ENCODE results near the gene ZMYND10.

ZMYND10 gene

DNA sequence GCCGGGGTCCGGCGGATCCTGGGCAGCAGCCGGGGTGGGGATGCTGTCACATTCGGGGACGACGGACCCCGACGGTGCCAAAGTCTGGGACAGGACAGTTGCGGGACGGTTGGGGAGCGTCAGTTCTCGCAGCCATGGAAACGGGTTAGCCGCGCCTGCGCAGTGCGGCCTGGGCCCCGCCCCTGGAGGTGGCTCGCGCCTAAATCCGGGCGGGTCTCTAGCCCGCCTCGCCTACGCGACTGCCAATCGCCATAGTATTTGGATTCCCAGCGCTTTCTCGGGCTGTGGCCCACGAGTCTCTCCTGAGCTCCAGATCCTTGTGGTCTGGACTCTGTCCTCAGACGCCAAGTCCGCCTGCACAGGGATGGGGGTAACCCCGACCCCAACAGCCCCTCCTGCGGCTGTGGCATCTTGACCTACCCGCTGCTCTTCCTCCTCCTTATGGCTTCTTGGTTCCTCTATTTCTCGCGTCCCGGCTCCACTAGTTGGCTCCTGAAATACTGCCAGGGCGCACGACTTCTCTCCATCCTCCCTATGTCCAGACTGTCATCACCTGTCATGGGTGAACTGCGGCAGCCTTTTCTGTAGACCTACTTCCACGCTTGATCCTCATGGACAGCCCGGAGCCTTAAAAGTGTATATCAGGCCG, at the start of gene ZMYND10:
Gene ZMYND10 (minus strand): TSS at position 147 of the 649 bp plus-strand sequence. CDS start 153 bp downstream, outside the sequence.
- DNase-seq: no peak

DNA sequence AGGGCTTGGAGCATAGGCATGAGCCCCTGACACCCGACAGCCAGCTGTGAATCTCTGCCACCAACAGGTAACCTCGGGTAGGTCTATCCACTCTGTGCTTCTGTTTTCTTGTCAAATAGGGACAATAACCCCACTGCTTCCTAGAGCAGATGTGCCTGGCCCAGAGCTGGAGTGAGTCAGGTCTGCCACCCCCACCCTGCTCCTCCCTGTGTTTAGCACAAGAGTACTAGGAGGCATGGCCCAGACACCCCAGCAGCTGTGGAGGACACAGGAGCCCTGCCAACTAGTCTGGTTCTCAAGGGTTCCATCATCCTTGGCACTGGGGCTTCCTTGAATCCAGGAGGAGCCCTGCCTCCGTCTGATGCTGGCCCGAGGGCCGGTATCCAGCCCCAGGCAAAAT, 47.5 kb upstream of the ZMYND10 start:
- DNase-seq: no peak

DNA sequence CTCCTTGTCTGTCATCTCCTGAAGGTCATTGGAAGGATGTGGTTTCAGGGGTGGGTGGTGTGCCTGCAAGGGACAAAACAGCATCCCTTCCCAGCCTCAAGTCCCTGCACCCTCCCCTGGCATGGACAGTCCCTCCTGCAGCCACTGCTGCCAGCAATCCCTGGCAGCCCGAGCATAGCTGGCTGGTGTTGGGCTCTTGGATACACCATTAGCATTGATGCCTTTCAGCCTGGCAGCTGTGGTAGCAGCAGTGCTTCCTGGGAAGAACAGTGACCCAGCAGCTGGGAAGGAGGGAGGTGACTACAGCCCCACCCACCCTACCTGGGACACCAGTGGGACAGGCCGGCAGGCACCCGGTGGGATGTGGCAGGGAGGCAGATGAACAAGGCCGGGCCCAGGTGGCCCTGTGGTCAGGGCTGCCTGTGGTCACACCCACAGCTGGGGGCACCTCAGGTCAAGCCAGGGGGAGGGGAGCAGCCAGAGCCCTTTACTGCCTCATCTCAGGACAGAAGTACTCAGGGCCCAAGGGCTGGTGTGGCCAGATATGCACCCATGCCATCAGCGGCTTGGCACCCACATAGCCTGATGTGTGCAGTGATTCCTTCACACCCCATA, 46.7 kb upstream of the ZMYND10 start:
- DNase-seq: no peak

GRCh38 chr3:50390508-50391224, 45.1 kb upstream of the ZMYND10 start:
- DNase-seq: no peak

DNA sequence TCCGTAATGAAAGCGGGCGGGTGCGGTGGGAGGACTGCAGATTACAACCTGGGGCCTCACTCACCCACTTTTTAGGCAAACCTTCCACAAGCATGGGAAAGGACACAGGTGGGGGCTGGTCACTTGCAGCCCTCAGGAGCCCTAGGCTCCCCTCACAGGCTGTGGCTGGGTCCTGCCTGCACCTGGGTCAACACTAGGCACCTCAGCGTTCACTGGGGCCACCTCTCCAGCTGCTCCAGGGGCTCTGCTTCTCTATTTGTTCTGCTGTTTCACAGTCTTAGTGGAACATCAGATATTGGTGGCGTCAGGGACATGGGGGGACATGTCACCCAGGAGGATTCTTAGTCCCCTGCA, 43.9 kb upstream of the ZMYND10 start:
- DNase-seq: no peak

DNA sequence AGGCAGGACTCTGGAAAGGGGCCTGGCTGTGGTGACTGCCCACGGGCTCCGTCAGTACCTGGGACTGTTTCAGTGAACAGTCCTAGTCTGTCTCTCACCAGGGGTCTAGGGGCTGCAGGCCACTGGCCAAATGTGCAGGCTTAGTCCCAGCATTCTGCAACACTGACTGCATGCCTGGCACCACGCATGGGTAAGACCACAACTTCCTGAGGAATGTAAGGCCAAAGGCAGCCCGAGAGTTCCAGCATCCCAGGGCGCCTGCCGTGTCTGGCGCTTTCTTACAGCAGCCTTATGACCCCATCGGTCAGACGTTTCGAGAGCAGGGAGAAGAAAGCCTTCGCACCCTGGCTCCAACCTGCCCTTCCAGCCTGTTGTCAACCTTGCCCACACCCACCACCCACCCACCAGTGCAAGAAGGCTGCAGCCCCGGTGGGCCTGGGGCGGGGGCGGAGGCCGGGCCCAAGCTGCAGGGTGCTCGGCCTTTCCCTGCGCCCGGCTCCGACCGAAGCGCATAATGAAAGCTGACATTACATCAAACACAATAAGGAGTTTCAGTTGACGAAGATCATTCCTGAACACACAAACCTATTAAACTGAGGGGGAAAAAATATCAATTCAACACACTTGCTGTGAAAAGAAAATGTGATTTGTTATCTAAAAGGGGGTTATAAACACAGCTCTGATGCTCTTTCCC, 43.3 kb upstream of the ZMYND10 start:
- no peak for DNase-seq

GRCh38 chr3:50388016-50388719, 42.6 kb upstream of the ZMYND10 start:
- DNase-seq: no peak

GRCh38 chr3:50385754-50386153, 40.2 kb upstream of the ZMYND10 start:
- no peak for DNase-seq

- no peak for DNase-seq
Measured at GRCh38 chr3:50383750-50384149, 38.2 kb upstream of the ZMYND10 start.

DNA sequence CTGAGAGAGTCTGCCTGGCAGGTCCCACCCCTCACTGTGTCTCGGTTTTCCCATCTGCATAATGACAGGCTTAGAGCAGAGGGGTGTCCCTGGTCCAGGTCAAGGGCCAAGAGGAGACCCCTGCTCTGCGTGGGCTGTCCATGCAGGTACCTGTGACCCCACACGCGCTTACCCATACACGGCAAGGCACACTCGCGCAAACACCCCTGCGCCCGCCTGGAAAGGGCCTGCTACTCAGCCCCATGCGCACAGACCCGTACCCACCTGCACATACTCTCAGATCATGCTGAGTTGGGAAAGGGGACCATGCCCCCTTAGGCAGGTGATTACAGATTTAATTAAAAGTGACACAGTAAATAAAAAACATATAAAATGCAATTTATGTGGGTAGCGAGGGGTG, 37.2 kb upstream of the ZMYND10 start:
- DNase-seq: no peak

- no peak for DNase-seq
Measured at GRCh38 chr3:50381383-50381782, 35.9 kb upstream of the ZMYND10 start.

DNA sequence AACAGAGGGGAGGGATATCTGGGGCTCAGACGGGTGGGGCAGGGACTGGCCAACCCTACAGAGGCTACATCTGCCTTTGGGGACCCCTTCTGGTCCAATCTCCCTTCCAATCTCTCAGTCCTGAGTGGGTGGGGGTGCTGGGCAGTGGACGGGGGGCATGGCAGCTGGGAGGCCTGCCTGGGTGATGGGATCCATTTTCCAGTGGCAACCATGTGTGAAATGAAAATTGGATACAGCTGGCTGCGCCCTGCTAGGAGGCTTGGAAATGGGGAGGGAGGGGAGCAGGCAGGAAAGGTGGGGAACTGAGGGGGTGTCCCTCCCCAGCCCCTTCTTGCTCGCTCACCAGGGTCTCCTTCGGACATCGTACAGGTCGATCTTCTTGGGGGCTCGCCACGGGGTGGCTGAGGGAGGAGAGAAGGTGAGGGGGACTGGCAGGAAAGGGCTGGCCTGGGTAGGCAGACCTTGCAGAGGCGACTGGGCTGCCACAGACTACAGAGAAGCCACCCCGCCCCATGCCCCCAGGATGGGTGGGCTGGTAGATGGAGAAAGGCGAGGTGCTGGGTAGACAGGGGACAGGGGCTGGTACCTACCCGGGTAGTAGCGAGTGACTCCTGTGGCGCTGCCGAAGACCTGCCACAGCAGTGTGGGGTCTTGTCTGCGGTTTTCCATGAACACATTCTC, 35.0 kb upstream of the ZMYND10 start:
- DNase-seq: no peak

- no peak for DNase-seq
Measured at GRCh38 chr3:50378757-50379156, 33.2 kb upstream of the ZMYND10 start.

DNA sequence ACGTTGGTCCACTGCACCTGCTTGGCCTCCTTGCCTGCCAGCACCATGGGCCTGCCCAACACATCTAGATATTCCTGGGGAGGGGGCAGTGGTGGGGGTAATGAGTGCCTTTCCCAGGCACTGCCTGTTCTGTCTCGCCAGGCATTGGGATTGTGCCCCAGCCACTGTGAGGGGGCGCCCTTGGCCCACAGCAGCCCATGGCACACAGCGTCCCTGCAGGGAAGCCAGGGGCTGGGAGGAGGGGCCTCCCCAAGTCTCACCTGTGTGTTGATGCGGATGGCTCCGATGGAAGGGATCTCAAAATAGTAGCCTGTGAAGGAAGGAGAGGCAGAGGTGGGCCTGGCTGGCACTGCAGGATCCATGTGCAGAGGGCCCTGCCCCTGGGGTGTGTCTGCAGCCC, 32.5 kb upstream of the ZMYND10 start:
- no peak for DNase-seq

DNA sequence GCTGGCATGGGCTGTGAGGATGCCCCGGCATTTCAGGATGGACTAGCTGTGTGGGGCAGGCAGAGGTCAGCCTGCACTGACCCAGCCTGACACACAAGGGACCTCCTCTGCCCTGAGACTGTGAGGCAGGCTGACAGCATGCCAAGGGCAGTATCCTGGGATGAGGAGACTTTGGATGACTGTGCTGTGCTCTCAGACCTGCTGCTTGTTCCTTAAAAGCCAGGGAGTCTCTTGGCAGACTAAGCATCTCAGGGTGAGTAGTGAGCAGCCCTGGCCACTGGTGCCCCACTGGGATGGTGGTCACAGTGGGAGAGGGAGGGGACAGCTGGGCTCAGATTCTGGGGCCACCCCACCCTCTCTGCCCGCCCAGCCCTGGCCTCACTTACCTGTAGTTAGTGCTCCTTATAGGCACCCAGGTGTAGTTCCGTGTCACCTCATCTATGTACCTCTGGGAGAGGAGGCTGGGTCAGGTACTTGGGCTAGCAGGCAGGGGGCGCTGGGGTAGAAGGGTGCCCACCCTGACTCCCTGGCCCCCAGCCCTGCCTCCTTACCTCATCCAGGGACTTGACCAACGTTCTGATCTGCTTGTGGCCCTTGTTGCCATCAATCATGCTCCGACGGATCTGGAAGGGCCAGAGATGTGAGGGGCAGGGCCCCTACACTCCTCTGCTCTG, 29.9 kb upstream of the ZMYND10 start:
- DNase-seq: no peak

DNA sequence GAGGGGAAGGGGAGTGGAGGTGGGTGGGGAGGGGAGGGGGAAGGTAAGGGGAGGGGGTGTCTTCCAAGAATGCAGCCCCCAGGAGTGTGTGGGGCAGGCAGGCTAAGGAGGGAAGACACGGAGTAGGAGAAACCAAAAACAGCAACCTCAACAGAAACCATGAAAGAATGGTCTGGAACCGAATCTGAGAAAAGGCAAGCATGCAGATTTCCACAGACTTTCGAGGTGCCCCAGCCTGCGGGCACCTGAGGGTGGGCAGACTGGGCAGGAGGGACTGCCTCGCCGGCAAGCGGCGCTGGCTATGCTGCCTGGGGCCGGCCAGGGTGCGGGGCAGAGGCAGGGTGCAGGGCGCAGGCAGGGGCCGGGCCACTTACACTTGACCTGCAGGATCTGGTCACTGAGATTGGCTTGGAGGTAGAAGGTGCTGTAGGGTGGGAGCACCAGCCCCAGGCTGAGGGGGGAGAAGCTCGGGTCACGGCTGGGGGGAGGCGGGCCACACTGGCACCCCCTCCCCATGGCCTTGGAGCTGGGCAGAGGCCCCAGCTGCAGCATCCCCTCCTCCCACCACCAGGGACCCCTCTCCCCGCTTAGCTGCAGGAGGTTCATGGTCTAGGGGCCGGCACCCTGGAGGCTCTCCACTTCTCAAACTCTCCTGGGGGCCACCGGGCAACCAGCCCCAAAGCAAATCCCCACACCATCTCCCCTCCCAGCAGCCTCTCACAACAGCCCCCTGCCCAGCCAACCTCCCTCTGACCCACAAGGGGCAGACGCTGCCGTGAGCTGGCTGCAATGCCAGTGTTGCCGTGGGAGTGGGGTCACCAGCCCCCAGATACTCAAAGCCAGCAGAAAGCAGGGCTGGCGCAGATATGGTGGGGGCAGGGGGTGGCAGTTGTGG, 29.1 kb upstream of the ZMYND10 start:
- DNase-seq: no peak

DNA sequence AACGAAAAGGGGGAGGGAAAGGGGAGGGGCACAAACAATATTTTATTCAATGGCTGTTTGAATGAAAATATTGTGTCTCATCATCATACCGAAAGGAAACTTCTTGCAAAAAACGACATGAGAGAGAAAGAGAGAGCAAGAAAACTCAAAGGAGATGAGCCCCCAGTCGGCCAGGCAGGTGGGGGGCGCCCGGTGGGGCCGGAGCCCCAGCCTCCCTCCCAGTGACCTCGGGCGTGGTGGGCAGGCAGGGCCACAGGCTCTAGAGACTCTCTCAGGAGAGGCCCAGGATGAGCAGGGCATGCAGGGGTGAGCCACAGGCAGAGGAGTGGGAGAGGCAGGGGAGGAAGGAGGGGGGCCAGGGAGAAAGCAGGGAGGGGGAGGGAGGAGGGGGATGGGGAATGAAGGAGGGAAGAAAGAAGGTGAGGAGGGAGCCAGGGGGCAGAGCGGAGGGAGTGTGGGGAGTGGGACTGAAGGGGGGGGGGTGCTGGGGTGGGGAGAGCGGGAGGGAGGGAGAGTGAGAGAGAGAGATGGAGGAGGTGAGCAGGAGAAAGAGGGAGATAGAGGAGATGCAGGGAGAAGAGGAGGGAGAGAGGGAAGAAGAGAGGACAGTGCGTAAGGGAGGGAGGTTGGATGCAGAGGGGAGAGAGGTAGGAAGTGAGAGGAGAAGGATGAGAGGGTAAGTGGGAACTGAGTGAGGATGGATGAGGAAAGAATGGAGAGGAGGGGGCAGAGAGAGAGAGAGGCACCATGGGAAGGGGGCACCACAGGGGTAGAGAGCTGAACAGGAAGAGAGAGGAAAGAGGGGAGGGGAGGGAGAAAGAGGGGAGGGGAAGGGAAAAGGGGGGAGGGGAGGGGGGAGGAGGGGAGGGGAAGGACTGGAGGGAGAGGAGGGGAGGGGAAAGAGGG, 27.9 kb upstream of the ZMYND10 start:
- DNase-seq: no peak

- no peak for DNase-seq
Measured at GRCh38 chr3:50372349-50372748, 26.8 kb upstream of the ZMYND10 start.

DNA sequence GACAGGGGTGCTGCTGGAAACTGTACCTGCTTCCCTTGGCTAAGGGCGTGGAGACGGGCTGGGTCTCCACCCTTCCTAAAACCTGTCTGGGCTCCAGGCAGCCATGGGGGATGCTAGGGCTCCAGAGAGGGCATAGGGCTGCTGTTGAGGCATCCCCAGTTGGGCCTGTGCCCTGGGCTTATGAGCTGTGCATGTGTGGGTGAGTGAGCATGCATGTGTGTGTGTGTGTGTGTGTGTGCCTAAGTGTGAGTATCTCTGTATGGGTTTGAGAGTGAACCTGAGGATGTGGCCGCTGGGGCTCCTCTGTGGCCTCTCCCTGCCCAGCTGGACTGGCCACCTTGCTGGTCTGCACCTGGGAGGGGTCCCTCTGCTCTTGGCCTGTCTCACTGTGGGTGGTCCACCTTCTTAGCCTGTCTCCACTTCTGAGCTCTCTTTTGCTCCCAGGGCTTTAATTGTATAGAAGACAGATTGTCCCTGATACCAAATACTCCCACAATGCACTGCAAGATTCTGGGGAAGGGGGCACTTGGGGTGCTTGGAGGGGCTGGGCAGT, 25.7 kb upstream of the ZMYND10 start:
- no peak for DNase-seq
